H1 (cell line): ENCODE measurements around the gene LYPD6. TPM values are rescaled to one million over a fixed set of nuclear protein-coding genes. Genes with fewer than 3 reads are reported as not detected.

Experiments used
- CBX5 ChIP-seq: fragments of 300-800, 300-1000 bp; sonication (generic); IDR thresholded peaks from 2 replicates; pipeline ENCODE4 v1.7.1; 2016; ENCODE audit warnings: antibody characterized with exemption, low read length, low read depth
- CHD1 ChIP-seq: IDR thresholded peaks from 2 replicates; pipeline ENCODE4 v1.6.1; 2012; ENCODE audit warnings: low read depth, low read length, improper control_type of control experiment
- CREB1 ChIP-seq: IDR thresholded peaks from 2 replicates; pipeline ENCODE4 v1.6.1; 2012; ENCODE audit warnings: inconsistent platforms
- EGR1 ChIP-seq: IDR thresholded peaks from 2 replicates; pipeline ENCODE4 v1.6.1; 2011; ENCODE audit warnings: low read depth, low read length, borderline replicate concordance
- GTF2F1 ChIP-seq: IDR thresholded peaks from 2 replicates; pipeline ENCODE4 v1.6.1; 2012; ENCODE audit warnings: low read depth, low read length, improper control_type of control experiment, borderline replicate concordance
- JUN ChIP-seq: IDR thresholded peaks from 2 replicates; pipeline ENCODE4 v1.6.1; 2011; ENCODE audit warnings: low read depth, mild to moderate bottlenecking, improper control_type of control experiment, low read length
- KDM4A ChIP-seq: IDR thresholded peaks from one replicate; pipeline ENCODE4 v1.7.1; 2012; ENCODE audit warnings: low read depth, mild to moderate bottlenecking, moderate library complexity, low read length, inconsistent platforms; ENCODE audit not compliant: severe bottlenecking
- TCF12 ChIP-seq: IDR thresholded peaks from 2 replicates; pipeline ENCODE4 v1.6.1; 2011; ENCODE audit warnings: low read depth, mild to moderate bottlenecking, low read length
- polyA plus RNA-seq, 7 experiments: library from polyadenylated mRNA; depleted of rRNA in 3 of 7; stranded (reverse) in 5 of 7; unstranded in 2 of 7; fragments of >200 nt in 5 of 7; fragments of 200-250 nt in 2 of 7; gene quantifications; 1 replicate in 5 of 7; 2 replicates in 1 of 7; 4 replicates in 1 of 7; pipeline versions ENCODE4 v1.2.1 to v1.2.3, GENCODE V29; 2011 to 2013; ENCODE audit warnings: missing spikeins in 2 of 7, mixed read lengths in 2 of 7
- total RNA-seq: library from RNA; stranded (reverse); fragmentation: NEBNext Ultra II Directional; extraction: Animal tissue kit (Norgen Biotek cat#: 25700); gene quantifications from 2 replicates; pipeline ENCODE4 v1.2.1, GENCODE V29; 2021

The LYPD6 gene
- total and polyA plus RNA-seq, 2 of the 8 experiments (the other 6 are each of a cell fraction or from before 2014, with no cell fraction given) = 5.6 to 8.9 TPM

DNA sequence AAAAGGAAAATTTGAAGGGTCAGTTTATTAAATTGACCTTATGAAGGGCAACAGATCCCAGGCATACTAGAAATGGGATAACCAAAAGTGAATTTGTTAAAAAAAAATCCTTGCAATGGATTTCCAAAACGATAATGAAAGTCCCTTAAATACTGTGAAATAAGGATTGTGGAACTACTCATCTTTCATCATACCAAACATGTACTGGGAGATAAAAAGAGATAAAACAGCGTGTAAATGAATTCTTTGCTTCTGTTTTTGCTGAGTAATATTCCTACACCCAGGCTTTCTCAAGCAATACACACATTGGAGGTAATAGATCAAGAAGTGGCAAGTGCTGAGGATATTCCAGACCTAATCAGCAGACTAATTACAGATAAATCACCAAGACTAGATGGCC lies 3.8 kb downstream of the LYPD6 start (continued):
- no peak for TF ChIP-seq CHD1
- TF ChIP-seq GTF2F1 = no peak
- TF ChIP-seq JUN = no peak
- TF ChIP-seq TCF12 = no peak
- no peak for TF ChIP-seq CBX5
- no peak for TF ChIP-seq CREB1
- no peak for TF ChIP-seq EGR1
- TF ChIP-seq KDM4A = no peak
